HG03066 (cell line): ENCODE data around the gene PPT1.
"Not testable (repeated sequence)": the region's sequence is repeated elsewhere in the genome, so short reads cannot be mapped to it uniquely, and the experiment has no call there.

Experiments
- ATAC-seq: cut with Tn5 transposase; IDR thresholded peaks from one replicate; pipeline ENCODE4 v1.9.1; 2021; ENCODE audit warnings: low read depth; ENCODE audit not compliant: unreplicated experiment

The PPT1 gene

DNA sequence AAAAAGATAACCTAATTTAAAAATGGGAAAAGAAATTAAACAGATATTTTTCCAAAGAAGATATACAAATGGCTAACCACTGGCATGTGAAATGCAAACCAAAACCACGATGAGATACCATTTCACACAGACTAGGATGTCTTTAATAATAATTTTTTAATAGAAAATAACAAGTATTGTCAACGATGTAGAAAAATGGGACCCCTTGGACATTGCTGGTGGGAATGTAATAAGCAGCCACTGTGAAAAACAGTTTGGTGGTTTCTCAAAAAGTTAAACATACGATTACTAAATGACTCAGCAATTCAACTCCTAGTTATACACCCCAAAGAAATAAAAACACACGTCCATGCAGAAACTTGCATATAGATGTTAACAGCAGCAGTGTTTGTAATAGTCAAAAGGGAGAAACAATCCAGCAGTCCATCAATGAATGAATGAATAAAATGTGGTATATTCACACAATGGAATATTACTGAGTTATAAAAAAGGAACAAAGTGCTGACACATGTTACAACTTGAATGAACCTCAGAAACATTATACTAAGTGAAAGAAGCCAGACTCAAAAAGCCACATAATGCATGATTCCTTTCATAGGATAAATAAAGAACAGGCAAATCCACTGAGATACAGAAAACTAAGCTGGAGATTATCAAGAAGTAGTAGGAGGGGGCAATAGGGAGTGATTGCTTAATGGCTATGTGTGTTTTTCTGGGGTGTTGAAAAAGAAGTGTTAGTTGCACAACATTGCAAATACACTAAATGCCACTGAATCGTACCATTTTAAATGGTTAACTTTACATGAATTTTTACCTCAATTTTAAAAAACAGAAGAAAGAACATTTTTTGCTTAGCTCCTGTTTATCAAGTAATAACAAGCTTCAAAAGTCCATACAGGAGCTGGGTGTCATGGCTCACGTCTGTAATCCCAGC lies 4.1 kb downstream of the PPT1 start:
- ATAC-seq = no peak

DNA sequence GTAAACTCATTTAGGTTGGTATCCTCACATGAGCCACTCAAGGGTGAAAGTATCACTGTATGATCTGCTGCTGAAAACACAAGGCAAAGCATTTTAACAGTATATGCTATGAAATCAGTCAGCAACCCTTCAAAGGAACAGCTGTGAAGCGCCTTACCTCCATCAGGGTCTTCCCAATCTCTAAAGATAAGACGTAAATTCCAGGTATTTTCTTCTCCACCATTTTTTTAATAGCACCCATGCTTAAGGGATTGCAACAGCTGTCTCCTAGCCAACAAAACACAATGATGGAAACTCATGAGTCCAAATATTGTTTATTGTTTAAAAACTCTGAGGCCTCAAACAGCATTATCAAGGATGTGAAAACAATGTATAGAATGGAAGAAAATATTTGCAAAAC lies 4.8 kb downstream of the PPT1 start:
- ATAC-seq = no peak

DNA sequence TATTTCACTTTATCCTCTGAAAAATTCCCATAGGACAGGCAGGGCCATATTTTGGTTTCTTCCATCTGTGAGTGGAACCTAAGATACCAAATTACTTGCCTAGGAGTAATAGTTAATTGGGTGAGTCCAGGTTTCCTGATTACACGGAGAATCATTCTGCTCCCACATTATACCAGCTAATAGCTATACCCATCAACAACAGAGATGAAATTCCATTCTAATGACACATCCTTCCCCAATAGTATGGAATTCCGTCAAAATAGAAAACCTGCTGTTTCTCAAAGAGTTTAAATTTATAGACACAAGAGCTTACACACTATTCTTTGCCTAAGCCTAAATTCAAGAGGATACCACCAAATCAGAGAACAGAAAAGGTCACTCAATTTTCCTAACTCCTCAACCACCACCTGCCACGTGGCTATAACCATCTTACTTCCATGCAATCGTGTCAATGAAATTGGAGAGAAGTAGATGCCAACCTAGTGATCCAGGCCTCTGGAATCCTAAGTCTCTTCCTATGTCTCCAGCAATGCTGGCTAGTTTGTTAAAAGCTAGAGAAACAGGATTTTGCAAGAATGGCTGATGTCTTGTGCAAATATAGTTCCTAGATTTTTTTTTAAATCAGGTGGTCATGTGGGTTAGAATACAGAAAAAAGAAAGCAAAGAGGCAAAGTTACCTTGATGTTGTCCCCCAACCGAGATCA lies 6.2 kb downstream of the PPT1 start:
- no peak for ATAC-seq

DNA sequence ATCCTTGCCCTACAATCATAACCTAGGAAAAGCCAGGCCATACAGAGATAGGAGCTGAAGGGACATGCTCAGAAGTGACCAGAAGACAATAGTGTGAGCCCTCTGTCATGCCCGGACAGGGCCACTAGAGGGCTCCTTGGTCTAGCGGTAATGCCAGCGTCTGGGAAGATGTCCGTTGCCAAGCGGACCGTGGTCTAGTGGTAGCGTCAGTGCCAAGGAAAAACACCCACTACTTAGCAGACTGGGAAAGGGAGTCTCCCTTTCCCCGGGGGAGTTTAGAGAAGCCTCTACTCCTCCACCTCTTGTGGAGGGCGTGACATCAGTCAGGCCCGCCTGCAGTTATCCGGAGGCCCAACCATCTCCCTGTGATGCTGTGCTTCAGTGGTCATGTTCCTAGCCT lies 12.3 kb downstream of the PPT1 start:
- ATAC-seq = not testable (repeated sequence)

DNA sequence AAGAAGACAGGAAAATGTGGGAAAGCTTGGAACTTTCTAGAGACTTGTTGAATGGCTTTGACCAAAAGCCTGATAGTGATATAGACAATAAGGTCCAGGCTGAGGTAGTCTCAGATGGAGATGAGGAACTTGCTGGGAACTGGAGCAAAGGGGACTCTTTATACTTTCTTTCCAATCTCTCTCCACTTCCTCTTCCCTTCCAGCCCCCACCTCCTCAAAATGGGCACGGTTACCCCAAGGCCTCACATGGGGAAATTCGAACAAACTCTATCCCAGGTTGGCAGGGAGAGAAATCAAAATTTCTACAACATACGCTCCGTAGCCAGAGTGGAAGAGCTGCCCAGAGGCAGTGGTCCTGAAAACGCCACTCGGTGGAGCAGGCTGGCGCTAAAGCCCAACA lies 15.2 kb downstream of the PPT1 start:
- no peak for ATAC-seq

DNA sequence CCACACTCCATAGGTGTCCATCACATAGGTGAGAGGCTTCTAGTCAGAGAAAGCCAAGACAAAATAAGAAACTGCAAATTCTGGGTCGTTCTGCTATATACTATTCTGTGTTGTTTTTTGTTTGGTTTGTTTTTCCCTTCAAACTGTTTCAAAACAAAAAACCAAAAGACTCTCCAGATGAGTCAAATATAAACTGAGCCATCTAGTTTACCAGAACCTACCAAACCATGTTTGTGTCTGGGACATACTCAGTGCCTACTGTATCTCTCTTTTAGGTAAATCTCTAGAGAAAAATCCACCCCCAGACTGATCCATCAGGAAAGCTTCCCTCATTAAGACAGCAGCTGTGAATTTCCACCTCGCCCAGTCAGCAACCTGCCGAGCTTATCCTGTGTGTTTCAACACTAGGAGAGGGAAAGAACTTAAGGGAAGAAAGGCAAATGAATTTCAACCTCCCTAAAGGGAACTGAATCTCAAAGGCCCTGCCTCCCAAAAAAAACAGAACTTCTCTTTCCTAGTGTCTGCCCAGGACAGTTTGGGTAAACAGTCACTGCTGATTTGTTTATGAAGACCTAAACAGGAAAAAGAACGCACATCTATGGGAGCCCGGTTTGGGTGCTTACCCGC lies 17.2 kb downstream of the PPT1 start:
- no peak for ATAC-seq

DNA sequence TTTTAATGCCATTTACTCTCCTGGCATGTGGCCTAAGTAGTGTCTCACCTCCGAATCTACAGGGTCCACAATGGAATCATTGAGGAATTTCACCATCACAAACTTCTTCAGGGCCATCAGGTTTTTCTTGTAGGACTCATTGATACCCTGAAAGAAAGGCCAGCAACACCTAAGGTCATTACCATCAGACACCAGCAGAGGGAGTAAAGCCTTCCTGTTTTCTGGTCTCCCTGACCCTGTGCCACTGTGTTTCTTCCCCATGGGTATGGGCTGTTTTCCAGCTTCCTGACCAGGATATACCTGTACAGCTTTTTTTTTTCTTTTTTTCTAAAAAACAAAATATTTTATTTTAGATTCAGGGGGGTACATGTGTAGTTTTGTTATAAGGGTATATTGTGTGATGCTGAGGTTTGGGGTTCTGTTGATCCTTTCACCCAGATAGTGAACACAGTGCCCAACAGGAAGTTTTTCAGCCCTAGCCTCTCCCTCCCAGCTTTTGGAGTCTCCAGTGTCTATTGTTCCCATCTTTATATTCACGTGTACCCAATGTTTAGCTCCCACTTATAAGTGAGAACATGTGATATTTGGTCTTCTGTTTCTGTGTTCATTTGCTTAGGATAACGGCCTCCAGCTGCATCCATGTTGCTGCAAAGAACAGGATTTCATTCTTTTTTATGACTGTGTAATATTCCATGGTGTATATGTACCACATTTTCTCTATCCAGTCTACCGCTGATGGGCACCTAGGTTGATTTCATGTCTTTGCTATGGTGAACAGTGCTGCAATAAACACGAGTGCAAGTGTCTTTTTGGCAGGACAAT lies 18.3 kb downstream of the PPT1 start:
- ATAC-seq = no peak

DNA sequence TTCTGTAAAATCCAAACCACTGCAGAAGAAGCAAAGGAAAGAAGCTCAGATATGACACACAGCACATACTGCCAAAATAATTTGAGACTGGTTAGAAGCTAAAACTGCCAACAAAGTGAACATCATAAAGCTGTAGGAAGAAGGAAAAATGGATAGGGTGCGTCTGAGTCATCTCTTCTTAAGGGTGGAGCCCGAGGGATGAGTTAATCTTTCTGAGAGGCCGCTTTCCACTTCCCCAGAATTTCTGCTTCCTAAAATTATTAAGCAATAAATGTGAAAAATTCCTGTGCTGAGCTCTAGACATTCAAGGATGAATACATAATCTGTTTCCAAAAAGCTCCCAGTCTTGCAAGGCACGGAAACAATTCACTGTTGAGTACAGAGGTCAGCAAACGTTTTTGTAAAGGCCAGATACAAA lies 20.1 kb downstream of the PPT1 start:
- ATAC-seq = no peak

DNA sequence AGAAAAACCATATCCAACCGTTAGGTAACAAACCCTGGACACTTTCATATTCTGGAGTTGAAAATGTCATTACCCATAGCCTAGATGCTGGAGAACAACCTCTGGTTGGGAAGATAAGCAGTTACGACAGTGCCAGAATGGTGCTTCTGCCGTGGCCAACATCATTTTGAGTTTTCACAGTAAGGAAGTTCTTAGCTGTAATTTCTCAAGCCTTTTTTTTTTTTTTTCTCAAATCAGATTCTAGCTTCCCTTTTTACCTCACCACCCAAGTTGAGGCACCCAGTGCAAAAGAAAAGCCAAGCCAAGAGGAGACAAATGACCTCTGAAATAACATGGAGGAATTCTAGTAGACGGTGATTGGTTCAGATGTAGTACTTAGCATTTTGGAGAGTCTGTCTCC lies 21.8 kb downstream of the PPT1 start:
- no peak for ATAC-seq

DNA sequence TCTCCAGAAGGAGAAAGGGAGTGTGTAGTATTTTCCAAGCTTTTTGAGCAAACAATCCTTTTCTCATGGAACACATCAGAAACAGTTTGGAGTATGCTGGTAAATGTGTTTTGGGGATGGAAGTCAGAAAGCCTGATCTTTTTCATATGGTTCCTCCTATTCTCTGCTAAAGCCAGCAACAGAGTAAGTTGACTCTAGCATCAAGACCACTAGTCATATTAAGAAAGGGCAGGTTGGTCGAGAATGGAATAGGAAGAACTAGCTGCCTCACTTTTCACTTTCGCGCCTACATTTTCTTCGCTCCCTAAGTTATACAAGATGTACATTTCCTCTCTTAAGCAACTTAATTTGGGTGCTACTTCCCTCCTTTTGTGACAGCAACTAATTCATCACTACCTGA lies 24.0 kb downstream of the PPT1 start:
- no peak for ATAC-seq

DNA sequence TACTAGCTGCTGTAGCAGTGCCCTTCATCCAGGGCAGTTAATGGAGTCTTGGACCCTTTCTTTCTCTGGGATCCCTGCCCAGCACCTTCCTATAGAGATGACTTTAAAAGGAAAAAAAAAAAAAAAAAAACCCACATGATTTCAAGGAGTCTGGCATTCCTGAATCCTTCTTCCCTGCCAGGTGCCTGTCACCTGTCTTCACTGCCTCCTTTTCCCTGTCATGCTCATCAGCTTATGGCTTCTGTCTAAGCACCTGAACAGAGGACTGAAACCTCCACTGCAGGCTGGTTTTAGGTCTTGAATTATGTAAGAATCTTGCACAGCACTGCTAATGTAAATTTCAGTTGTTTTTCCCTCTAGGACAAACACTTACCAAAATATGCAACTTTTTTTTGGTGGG lies 24.9 kb downstream of the PPT1 start:
- ATAC-seq = no peak

DNA sequence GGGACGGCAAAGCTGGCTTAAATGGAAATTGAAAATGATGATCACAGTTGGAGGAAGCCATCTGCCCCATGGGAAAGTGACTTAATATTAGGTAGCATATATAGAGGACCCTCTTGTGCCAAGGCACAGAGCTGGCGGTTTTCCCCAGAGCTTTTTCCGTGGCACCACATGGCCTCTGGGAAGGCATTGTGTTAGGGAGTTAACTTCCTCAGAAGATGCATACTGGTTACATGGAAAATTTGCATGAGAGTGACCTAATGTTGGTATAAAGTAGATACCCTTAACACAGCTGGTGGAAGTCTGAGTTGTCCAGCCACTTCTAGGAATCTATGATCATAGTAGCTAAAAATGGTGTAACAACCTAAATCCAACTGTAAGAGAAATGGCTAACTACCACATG lies 29.2 kb downstream of the PPT1 start:
- ATAC-seq = no peak

DNA sequence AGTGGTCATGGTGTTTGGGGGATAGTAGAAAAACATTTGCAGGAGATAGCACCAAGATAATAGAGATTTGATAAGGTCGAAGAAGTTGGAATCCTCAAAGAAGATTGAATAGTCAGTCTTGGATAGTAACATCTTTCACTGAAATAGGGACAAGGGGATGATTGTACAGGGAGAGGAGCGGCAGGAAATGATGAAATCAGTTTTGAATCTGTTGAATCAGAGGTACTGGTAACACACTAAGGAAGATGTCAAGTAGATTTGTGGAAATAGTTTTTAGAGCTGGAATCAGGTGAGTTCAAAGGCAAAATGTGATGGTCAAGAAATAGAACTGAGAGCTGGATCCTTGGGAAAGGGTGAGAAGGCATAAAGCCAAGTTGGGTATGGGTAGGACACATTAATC lies 30.0 kb downstream of the PPT1 start:
- no peak for ATAC-seq

DNA sequence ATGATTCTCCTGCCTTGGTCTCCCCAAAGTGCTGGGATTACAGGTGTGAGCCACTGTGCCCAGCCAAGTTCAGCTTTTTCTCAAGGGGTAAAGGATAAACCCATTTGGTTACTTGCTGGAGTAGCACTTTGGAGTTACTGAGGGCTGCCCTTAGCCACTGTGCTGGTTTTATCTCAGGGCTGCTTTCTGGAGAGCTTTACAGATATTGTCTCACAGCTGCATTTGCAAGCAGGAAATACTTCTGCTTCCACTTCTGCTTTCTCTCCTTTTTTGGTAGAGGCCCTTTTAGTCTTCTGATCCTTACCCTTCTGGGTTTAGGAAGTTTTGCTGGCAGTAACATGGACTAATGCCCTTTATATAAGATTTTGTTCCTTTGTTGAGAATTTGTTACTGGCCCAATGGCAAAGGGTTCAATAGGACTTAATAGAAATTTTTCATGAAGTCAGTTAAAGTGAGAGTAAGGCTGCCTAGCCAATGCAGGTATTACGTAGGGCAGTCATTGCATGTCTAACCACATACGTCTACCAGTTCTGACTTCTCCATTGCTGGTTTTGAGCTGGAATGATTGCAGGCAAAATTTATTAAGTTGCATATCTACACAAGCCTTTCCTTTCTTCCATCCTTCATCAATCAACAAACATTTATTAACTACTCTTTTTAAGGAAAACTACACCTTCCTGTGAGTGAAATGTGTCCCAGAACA lies 32.1 kb downstream of the PPT1 start:
- ATAC-seq = peak; percentile 94

DNA sequence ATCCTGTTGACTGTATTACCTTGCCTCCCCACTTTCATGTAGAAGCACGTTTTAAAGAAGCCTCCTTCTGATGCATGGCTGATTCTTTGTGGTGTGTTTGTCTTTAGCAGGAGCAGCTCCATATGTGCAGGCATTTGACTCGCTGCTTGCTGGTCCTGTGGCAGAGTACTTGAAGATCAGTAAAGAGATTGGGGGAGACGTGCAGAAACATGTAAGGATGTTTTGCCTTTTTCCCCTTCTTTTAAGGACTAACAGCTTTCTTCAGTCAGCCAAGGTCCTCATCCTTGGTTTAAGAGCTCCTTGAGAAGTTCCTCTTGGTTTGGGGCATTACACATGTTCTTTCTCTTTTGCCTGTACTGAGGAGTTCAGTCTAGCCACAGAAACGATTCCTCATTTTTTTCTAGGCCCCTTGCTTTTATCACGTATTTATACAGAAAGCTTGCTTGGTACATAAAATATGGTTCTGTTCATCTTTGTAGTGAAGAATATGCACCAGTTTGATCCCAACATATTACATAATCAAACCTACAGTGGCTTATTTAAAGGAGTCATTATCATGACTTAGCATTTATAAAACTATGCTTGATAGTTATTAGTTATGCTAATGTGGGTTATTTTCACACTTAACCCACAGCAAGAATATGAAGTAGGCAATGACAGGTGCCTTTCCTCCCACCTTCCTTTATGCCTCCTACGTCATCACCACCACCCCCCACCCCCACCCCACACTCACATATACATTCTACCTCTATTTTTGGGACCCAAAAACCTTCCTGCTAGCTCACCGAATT lies 36.9 kb downstream of the PPT1 start:
- no peak for ATAC-seq

DNA sequence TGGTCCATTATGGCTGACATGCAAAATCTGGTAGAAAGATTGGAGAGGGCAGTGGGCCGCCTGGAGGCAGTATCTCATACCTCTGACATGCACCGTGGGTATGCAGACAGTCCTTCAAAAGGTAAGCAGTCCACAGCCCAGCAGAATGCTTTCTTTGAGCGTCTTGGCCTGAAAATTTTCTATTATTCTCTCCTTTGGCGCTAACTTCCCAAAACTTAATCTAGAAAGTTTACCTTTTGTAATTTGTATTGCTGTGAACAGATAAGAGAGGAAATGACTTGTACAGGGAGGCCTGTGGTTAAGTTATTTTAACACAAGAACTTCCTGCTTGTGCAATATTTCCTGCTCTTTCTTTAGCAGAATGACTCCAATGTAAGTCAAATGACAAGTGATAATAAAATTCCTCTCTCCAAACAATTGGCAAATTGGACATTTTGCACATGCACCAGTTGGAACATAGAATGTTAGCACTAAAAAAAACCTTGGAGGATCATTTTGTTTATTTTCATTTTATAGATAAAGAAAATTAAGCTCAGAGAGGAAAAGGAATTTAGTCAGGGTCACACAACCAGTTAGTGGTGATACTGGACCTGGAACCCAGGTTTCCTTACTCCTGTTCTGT lies 37.6 kb downstream of the PPT1 start:
- ATAC-seq = no peak

DNA sequence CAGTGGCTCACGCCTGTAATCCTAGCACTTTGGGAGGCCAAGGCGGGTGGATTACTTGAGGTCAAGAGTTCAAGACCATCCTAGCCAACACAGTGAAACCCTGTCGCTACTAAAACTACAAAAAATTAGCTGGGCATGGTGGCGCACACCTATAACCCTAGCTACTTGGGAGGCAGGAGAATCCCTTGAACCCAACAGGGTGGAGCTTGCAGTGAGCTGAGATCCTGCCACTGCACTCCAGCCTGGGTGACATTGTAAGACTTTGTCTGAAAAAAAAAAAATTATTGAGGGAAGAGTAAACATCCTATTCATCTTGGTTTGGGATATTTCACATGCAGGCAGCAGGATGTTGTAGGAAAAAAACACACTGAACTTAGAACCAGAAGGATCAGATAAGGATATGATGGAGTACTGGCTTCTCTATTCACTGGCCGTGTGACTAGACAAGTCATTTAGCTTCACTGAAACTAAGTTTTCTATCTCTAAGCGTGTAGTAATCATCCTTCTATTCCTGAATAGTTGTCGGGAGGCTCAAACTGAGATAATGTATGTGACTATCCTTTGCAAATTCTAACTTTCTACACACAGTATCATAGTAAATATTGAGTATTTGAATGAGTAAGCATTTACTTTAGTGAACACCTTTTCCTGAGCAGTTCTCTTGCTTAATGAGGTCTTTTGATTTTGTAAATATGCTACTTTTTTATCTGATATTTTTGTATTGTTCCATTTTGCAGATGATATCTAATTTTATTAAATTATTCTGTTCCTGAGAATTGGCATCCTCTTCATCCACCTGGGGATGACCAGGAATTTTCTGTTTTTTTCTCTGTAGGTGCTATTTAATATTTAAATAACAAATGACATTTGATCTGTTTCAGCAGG lies 38.4 kb downstream of the PPT1 start:
- ATAC-seq = no peak

DNA sequence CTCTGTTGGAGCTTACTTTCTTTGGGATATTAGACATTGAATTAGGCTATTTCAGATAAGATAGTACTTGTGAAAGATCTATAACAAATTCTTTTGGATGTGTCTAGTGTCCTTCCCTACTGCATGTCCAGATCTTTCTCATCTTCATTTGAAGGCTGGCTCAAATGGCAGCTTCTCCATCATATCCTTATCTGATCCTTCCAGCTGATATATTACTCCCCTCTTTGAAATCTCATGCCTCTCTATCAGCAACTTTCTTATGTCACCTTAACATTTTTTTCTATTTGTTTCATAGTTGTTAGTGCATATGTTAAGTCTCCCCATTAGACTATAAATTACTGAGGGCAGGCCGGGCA lies 39.0 kb downstream of the PPT1 start:
- no peak for ATAC-seq
